Activated T-cell treated with anti-CD3 and anti-CD28 coated beads, Interleukin-2, amount 50 U/mL, for 4 hours (primary cell): ENCODE results near the gene TBK1. TPM values are rescaled to one million over a fixed set of nuclear protein-coding genes. Genes with fewer than 3 reads are reported as not detected.

Experiments
- total RNA-seq, 3 donors: library from RNA; stranded (reverse); gene quantifications; one replicate each; pipeline ENCODE4 v1.2.1, GENCODE V29; 2021

Gene TBK1
- total RNA-seq, 3 donors from 2014 or later: 15.1 to 20.5 (median 15.4) TPM

Other genes starting within 250 kb of the TBK1 start
- gene KICS2, start 229.8 kb upstream of the TBK1 start, total RNA-seq: 10 to 100 TPM; 11.1 to 14.3 (median 12.2) TPM
- gene C12orf56, start 61.4 kb upstream of the TBK1 start, total RNA-seq: not detected
- 100 to 1,000 TPM; 130 to 143 (median 132) TPM for gene XPOT, start 47.7 kb upstream of the TBK1 start, total RNA-seq
- gene RASSF3, start 158.4 kb downstream of the TBK1 start, total RNA-seq: 10 to 100 TPM; 44.2 to 47.6 (median 46.2) TPM